GM19397 (cell line): Measurements from ENCODE around the gene IFNK.
"Not testable (repeated sequence)": the region's sequence is repeated elsewhere in the genome, so short reads cannot be mapped to it uniquely, and the experiment has no call there.

ENCODE experiments used
- ATAC-seq: cut with Tn5 transposase; IDR thresholded peaks from one replicate; pipeline ENCODE4 v1.9.1; 2021; ENCODE audit warnings: mild to moderate bottlenecking, moderate library complexity; ENCODE audit not compliant: unreplicated experiment

Gene IFNK, protein sequence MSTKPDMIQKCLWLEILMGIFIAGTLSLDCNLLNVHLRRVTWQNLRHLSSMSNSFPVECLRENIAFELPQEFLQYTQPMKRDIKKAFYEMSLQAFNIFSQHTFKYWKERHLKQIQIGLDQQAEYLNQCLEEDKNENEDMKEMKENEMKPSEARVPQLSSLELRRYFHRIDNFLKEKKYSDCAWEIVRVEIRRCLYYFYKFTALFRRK

DNA sequence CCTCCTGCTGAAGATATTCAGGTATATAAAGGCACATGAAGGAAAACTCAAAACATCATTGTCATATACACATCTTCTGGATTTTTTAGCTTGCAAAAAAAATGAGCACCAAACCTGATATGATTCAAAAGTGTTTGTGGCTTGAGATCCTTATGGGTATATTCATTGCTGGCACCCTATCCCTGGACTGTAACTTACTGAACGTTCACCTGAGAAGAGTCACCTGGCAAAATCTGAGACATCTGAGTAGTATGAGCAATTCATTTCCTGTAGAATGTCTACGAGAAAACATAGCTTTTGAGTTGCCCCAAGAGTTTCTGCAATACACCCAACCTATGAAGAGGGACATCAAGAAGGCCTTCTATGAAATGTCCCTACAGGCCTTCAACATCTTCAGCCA lies at the start of gene IFNK:
Gene IFNK (plus strand): TSS at position 55 of the 400 bp plus-strand sequence. CDS start 47 bp downstream, at position 102.
- ATAC-seq = no peak

DNA sequence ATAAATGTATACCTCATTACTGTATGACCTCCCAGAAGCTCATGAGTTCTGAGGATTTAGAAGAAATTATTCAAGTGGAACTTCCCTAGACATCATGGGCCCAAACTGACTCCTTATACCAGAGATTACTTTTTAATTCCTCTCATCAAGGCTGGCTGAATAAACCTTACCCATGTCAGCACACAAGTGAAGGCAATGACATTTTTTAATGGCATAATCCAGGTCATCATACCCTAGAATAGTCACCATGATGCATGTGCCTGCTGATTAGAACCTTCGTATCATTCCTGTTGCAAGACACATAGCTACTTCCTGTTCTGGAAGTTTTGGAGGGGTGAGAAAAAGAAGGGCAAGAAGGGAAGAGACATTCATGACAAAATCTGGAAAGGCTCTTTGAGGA lies 49.8 kb upstream of the IFNK start:
- ATAC-seq = no peak

DNA sequence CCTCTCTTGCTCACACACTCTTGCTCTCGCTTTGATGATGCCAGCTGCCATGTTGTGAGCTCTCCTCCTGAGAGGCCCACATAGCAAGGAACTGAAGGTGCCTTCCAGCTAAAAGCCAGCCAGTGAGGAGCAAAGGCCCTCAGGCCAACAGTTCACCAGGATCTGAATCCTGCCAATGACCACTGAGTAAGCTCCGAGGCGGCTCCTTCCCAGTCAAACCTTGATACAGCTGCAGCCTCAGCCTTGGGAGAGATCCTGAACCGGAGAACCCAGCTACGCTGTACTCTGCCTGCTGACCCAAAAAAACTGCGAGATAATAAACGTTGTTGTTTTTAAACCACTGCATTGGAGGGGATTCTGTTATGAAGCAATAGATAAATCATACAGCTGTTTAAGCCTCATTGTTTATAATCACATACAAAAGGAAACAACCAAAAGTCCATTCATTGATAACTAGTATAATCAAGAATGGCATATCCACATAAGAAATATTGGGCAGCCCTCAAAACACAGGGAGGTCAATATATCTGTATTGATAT lies 49.0 kb upstream of the IFNK start:
- ATAC-seq = no peak

DNA sequence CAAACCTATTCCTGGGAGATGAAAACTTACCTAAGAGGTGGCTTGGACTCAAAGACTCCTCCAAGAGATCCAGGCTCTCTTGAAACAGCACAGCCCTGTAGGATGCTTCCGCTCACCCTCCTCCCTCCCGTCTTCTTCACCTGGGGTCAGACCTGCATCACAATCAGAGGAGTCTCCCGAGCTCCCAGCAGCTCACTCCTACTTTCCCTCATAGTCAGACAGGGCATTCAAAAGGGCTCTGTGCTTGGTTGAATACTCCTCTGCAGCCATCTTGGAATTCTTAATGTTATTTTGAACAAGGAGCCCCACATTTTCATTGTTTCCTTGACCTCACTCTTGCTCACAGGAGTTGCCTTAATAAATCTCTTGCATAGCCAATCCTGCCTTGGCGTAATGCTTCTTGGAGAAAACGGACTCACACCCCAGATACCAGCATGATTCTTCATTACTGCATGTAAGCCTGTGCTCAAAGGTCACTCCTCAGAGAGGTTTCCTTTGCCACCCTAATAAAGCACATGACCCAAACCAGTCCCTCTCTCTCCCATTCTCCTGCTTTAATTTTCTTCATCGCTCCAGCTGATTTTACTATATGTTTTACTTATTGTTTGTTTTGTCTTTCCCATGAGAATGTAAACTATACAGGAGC lies 47.1 kb upstream of the IFNK start:
- no peak for ATAC-seq

DNA sequence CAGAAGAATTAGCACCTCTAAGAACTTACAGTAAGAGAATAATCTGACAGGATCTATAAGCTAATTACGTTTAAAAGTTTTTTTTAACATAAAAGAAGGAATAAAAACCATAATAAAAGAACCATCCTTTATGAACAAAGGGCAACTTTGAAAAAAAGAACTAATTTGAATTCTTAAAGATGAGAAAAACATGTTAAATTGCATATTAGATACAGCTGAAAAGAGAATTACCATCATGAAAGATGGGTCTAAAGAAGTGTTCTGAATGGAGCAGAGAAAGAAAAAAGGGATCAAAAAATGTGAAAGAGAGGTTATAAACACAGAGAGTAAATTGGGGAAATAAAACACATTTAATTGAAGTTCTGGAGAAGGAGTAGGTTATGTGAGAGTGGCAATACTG lies 45.8 kb upstream of the IFNK start:
- ATAC-seq = no peak

DNA sequence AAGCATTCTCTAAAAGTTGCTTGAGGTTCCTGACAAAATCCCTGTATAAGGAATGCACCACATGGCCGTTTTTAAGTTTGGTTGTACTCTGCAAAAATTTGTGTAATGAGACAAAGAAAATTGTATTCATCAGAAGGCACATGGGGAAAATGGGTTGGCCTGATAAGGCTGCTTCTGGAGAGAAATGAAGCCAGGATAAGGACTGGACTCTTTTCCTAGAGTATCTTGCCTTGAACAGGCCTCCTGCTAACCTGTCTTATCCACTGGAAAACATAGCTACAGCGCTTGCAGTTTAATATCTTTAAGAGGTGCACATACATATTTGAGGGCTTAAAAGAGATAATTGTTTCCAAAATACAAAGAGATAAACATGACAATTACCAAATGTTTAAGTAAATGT lies 41.4 kb upstream of the IFNK start:
- no peak for ATAC-seq

DNA sequence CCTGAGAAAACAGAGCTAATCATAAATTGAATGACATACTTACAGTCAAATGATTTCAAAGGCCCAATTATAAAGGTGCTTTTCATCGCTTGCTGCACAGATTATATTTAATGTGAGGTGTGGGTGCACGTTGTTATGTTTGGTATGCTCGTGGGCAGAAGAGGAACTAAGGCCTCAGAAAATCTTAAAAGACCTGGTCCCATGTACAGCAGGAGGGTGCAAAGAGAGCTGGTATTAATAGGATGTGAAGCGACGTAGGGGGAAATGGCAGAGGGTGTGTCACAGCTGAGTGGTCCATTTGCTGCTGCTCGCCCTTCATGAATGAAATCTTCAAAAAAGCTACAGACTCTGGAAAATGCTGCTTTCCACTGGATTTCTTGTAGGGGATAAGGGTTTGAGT lies 40.5 kb upstream of the IFNK start:
- no peak for ATAC-seq

DNA sequence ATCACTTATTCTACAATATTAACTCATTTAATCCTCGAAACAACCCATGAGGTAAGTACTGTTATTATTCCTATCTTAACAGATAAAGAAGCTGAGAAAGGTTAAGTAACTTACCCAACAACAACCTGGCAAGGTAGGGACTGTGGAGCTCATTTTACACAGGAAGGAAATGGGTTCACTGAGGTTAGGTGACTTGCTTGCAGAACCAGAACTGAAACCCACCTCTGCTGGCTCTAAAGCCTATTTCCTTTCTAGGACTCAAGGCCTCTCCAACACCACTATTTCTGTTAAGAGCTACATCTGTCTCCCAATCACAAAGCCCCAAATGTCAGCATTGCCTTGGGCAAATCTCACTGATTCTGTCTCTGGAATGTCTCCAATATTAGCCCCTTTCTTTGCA lies 38.9 kb upstream of the IFNK start:
- ATAC-seq = peak; percentile 77

DNA sequence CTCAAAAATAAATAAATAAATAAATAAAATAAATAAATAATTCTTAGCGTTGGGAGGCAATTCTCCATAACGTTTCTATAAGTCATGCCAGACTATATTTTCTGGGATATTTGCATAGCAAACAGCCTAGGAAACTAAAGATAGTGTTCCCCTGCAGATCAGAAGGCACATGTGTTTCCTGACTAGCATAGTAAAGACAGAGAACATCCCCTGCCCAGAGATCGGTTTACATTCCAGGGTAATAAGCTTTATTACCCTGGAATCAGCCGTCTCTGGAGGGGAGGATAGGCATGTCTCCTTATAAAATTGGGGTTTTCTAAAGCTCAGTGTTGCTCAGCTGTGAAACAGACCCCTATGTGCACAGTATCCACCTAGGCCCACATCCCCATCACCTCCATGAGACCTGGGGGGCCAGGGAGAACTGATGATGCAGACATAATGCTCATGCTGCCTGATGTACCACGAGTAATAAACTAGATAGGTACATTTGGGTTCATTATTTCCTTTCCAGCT lies 36.9 kb upstream of the IFNK start:
- ATAC-seq = no peak

DNA sequence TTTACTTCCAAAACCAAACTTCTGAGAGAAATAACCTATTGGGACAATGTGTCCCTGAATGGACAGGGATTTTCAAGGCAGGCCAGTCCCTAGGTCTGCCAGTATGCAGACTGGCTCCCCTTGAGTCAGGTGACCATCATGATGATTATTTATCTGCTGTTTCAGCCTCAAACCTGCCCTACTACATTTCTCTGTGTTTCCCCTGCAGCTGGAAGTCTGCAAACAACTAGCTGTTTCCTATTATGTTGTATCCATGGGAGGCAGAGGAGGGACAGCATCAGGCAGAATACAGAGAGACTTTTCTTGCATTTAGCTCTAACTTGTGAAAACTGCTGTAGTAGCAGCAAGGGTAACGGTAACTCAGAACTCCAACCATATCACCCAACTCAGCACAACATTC lies 36.2 kb upstream of the IFNK start:
- no peak for ATAC-seq

DNA sequence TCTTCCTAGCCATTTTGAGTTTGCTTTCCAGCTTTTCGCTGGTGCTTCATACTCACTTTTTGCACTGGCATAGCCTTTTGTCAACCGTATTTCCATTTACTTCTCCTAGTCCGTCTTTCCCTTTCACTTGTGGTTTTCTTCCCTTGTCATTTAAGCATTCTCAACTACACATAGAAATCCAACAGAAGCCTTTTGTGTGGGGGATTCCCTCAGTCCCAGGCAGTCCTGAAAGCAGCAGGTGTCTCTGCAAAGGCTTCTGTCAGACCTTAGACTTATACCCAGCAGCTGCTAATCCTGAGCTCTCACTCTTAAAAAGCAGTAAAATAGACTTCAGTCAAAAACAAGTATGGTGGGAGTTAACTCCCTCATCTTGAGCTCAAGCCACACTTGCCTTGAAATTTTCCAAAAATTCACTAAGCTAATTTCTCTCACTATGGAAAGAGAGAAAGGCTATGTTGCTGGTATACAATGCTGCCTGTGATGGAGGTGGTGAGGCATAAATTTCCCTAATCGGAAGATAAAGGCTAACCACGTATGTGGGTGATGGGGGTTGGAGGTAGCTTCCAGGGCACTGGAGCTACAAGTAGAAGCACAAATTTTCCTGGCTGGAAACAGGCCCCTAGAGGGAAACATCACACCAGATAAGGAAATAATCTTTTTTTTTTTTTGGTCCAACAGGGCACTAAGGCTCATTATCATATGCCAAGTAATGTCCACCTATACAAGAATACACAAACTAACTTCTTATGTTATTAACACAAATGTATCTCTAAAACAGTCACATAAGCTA lies 34.8 kb upstream of the IFNK start:
- ATAC-seq = peak; percentile 81

DNA sequence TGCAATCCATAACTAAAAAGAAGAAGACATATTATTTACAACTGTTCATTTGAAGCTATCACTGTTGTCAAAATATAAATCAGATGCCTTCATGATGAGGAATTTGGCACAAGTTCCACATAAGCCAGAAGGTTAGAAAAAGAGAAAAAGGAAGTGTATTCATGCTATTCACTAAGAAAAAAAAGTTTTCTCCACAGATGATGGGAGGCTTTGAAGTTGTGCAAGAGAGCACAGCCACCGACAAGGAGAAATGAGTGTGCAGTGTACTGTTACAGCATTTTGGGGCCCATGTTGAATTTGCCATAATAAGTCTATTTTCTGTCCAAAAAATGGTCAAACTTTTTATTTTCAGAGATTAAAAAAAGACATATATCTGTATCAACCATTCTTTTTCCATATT lies 32.9 kb upstream of the IFNK start:
- ATAC-seq = no peak

DNA sequence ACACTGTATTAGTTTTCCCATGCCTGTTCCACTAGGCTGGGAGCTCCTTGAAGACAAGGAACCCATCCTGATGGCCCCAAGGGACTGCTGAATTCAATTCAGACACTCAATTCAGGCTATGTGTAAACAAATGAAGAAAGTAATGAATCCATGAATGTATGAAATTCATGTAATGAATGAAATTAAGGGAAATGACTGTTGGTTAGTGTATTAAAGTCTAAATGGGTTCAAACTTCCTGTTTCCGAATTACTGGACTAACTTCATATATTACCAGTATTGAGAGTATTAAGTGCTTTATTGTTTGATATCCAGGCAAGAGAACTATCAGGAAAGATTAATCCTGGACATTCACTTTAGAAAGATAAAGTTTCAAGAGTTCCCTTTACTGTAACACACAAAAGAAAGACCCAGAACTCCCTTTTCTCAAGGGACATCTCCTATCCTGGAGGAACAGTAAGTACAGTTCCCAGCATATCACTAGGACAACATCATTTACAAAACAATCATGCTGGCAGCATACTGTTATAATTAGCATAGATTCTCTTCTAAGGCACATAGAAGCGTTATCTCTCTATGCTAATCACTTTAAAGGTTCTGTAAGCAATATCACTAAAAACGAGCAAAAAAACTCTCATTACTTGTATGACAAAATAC lies 28.5 kb upstream of the IFNK start:
- ATAC-seq = no peak

DNA sequence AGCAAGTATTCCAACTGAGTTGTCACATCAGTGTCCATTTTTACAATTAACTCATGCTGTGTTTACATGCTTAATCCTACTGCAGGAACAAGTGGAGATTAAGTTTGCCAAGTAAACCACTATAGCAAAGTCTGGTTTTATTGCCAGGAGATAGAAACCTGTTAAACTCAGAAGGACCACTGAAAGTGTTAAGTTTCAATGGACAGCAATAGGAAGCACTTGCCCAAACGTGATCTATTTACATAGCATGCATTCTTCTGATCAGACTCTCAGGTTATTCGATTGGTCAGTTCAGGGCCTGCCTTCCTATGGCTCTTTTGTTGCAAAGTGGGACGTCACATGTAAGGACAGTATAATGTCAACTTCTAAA lies 28.0 kb upstream of the IFNK start:
- ATAC-seq = no peak

DNA sequence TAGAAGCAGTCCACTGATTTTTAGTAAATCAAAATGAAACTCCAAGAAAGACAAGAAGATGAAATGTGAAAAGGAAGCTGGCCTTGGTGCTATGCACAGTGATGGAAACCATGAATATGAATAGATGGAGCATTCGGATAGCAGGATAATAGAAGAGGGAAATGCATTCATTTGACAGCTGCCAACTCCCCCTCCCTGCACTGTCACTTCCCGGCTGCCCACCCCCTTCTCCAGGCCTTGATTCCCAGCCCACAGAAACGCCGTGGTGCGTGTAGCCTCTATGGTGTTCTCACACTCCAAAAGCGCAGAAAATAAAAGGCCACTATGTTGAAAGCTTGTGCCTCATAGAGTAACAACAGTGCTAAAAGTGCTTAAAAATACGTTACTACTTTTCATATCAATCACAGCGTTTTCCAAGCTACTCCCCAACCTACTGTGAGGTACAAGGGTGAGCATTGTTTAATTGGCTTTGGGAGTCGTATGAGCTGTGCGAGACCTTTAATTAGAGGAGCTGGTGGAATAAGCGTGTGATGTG lies 26.1 kb upstream of the IFNK start:
- no peak for ATAC-seq

DNA sequence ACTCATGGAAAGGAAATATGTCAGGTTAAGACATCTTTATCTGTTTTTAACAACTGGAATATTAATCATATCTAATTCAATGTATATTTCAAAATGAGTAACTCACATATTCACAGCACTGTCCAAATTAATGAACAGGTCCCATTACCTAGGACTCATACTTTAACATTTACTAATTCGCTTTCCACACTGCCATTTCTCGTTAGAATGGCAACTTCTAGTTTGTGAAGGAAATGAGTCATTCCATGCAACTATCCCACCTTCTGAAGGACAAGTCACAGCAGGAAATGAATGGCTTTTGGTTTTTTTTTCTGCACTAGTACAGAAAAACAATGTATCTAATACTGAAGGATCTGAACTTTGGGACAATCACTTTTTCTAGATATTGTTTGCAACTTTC lies 24.6 kb upstream of the IFNK start:
- ATAC-seq = no peak

DNA sequence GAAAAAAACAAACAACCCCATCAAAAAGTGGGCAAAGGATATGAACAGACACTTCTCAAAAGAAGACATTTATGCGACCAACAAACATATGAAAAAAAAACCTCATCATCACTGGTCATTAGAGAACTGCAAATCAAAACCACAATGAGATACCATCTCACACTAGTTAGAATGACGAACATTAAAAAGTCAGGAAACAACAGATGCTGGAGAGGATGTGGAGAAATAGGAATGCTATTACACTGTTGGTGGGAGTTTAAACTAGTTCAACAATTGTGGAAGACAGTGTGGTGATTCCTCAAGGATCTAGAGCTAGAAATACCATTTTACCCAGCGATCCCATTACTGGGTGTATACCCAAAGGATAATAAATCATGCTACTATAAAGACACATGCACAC lies 23.2 kb upstream of the IFNK start:
- ATAC-seq = not testable (repeated sequence)

DNA sequence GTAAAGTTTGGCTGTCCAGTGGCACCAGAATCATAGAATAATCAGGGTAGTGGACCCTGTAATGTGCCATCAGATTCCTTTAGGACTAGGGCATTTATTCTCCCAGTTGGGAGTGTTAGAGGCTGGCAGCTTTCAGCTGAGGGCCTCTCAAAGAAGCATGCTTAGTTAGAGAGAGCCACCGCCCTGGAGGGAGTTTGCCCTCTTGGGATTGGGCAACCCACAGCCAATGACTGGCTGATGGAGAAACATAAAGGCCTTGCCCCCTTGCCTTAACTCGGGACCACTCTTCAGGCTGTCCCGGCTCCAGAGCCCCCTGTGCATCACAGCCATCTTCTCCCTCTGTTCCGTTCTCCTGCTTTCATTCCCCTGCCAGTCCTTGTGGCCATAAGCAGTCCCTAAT lies 20.5 kb upstream of the IFNK start:
- ATAC-seq = no peak

DNA sequence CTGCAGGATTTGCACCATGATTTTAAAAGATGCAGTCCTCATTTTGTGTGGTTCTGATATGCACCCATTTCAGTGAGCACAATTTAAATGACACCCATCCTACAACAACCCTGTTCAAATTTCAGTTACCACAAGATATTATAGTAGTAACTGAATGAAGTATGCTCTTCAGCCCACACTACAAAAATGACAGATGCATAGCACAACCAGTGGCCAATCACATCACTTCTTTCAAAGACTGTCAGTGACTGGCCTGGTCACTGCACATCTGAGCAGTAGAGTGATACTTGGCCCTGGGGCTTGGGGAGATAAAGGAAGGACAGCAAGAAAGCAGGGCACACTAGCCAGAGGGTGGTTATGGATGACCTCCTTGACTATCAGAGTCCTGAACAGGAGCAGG lies 19.8 kb upstream of the IFNK start:
- ATAC-seq = no peak

DNA sequence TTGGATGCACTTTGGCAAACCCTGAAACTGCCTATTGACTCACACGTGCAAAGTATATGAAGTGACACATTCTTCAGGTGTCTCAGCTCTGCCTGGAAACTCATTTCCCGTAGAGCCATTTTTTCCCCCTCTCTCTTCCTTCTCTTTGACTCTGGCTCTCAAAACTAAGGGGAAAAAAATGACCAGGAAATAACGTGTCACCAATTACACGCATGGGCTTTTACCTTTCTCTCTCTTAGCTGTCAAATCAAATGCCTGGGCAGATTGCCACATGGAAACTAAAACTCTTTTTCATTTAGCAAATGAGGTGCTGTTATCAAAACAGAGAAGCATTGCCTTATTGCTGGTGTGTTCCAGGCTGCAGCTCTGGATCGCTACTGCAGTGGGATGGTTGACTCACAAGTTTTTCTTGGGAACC lies 18.3 kb upstream of the IFNK start:
- no peak for ATAC-seq

DNA sequence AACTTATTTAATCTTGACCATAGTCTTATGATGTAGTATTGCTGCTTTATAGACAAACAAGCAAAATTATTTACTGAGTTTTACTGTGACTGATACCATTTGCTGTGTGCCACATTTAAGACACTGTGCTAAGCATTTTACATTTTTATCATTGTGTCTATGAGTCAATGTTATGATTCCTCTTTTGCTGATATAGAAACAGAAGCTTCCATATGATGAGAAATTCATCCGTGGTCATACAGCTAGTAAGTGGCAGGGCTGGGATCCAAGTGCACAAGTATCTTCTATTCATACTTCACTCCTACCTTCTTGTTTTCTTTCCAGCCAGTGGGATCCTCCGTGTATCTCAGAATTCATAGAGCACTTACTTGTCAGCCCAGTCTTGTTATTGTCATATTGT lies 17.1 kb upstream of the IFNK start:
- ATAC-seq = no peak
